Liver (tissue), 3 donors: ENCODE measurements around the gene BATF.

Experiments
- EGR1 ChIP-seq, 2 donors: IDR thresholded peaks; 2 replicates each; pipeline ENCODE4 v1.6.1; 2016 to 2018; ENCODE audit warnings: antibody characterized with exemption in 2 of 2, low read depth in 2 of 2
- FOXA1 ChIP-seq: IDR thresholded peaks from 2 replicates; pipeline ENCODE4 v1.6.1; 2016; ENCODE audit warnings: antibody characterized with exemption
- GABPA ChIP-seq, 2 donors: IDR thresholded peaks in 1 of 2; conservative IDR thresholded peaks in 1 of 2; 2 replicates each; pipeline ENCODE4 v1.6.1; 2016; ENCODE audit warnings: antibody characterized with exemption in 2 of 2, mild to moderate bottlenecking in 1 of 2, moderate library complexity in 1 of 2
- HNF4G ChIP-seq: IDR thresholded peaks from 2 replicates; pipeline ENCODE4 v1.6.1; 2016; ENCODE audit warnings: antibody characterized with exemption
- JUND ChIP-seq, 2 donors: IDR thresholded peaks; 2 replicates each; pipeline ENCODE4 v1.6.1; 2016; ENCODE audit warnings: antibody characterized with exemption in 2 of 2
- MAX ChIP-seq: IDR thresholded peaks from 2 replicates; pipeline ENCODE4 v1.6.1; 2016; ENCODE audit warnings: antibody characterized with exemption
- RAD21 ChIP-seq, 2 donors: IDR thresholded peaks; 2 replicates each; pipeline ENCODE4 v1.6.1; 2016; ENCODE audit warnings: antibody characterized with exemption in 2 of 2, mild to moderate bottlenecking in 2 of 2
- RXRA ChIP-seq, 2 donors: IDR thresholded peaks; 2 replicates each; pipeline ENCODE4 v1.6.1; 2017 to 2018; ENCODE audit warnings: antibody characterized with exemption in 2 of 2, mild to moderate bottlenecking in 1 of 2
- SP1 ChIP-seq: IDR thresholded peaks from 2 replicates; pipeline ENCODE4 v1.6.1; 2018; ENCODE audit warnings: antibody characterized with exemption, mild to moderate bottlenecking
- TAF1 ChIP-seq: conservative IDR thresholded peaks from 2 replicates; pipeline ENCODE4 v1.6.1; 2016; ENCODE audit warnings: antibody characterized with exemption, mild to moderate bottlenecking
- YY1 ChIP-seq: IDR thresholded peaks from 2 replicates; pipeline ENCODE4 v1.6.1; 2016; ENCODE audit warnings: antibody characterized with exemption, mild to moderate bottlenecking
- ZBTB33 ChIP-seq: IDR thresholded peaks from 2 replicates; pipeline ENCODE4 v1.6.1; 2016; ENCODE audit warnings: antibody characterized with exemption
- TF ChIP-seq, protein P1 (sequence below): fragments of 150-350 bp; IDR thresholded peaks from 2 replicates; pipeline ENCODE4 v1.5.1; 2017; ENCODE audit warnings: improper control_type of control experiment, low read depth, low read length; ENCODE audit not compliant: missing input control
- TF ChIP-seq, protein P2 (sequence below): IDR thresholded peaks from 2 replicates; pipeline ENCODE4 v1.6.1; 2016; ENCODE audit warnings: antibody characterized with exemption, mild to moderate bottlenecking
- donor health status: healthy.
- donor health status: healthy.

DNA sequence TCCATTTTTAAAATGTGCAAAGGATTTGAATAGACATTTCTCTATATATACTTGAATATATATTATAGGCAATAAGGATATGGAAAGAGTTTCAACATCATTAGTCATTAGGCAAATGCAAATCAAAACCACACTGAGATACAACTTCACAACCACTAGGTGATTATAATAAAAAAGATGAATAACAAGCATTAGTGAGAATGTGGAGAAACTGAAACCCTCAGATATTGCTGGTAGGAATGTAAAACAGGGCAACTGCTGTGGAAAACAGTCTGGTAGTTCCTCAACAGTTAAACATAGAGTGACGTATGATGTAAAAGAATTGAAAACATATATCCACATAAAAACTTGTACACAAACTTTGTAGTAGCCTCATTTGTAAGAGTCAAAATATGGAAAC is 11.7 kb upstream of the BATF start:
- TF ChIP-seq, protein P1, sequence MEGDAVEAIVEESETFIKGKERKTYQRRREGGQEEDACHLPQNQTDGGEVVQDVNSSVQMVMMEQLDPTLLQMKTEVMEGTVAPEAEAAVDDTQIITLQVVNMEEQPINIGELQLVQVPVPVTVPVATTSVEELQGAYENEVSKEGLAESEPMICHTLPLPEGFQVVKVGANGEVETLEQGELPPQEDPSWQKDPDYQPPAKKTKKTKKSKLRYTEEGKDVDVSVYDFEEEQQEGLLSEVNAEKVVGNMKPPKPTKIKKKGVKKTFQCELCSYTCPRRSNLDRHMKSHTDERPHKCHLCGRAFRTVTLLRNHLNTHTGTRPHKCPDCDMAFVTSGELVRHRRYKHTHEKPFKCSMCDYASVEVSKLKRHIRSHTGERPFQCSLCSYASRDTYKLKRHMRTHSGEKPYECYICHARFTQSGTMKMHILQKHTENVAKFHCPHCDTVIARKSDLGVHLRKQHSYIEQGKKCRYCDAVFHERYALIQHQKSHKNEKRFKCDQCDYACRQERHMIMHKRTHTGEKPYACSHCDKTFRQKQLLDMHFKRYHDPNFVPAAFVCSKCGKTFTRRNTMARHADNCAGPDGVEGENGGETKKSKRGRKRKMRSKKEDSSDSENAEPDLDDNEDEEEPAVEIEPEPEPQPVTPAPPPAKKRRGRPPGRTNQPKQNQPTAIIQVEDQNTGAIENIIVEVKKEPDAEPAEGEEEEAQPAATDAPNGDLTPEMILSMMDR = no peak
- TF ChIP-seq TAF1 (no peak), RAD21 (IDR thresholded peaks at IDR 0.05) (no peak), MAX (no peak), FOXA1 (no peak), EGR1 (IDR thresholded peaks at IDR 0.05; ENCODE audit: low read depth in 2 of 2) (no peak), ZBTB33 (no peak), GABPA (IDR thresholded peaks at IDR 0.05 in 1 of 2, conservative IDR thresholded peaks at IDR 0.05 in 1 of 2) (no peak), HNF4G (no peak), JUND (IDR thresholded peaks at IDR 0.05) (no peak), YY1 (no peak), RXRA (IDR thresholded peaks at IDR 0.05) (no peak), SP1 (no peak)
- TF ChIP-seq, protein P2, sequence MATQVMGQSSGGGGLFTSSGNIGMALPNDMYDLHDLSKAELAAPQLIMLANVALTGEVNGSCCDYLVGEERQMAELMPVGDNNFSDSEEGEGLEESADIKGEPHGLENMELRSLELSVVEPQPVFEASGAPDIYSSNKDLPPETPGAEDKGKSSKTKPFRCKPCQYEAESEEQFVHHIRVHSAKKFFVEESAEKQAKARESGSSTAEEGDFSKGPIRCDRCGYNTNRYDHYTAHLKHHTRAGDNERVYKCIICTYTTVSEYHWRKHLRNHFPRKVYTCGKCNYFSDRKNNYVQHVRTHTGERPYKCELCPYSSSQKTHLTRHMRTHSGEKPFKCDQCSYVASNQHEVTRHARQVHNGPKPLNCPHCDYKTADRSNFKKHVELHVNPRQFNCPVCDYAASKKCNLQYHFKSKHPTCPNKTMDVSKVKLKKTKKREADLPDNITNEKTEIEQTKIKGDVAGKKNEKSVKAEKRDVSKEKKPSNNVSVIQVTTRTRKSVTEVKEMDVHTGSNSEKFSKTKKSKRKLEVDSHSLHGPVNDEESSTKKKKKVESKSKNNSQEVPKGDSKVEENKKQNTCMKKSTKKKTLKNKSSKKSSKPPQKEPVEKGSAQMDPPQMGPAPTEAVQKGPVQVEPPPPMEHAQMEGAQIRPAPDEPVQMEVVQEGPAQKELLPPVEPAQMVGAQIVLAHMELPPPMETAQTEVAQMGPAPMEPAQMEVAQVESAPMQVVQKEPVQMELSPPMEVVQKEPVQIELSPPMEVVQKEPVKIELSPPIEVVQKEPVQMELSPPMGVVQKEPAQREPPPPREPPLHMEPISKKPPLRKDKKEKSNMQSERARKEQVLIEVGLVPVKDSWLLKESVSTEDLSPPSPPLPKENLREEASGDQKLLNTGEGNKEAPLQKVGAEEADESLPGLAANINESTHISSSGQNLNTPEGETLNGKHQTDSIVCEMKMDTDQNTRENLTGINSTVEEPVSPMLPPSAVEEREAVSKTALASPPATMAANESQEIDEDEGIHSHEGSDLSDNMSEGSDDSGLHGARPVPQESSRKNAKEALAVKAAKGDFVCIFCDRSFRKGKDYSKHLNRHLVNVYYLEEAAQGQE = no peak
